Stomach (tissue), 4 donors: ENCODE data around the gene CLEC18B.
"Not testable (repeated sequence)": the region's sequence is repeated elsewhere in the genome, so short reads cannot be mapped to it uniquely, and the experiment has no call there.

Experiments
- POLR2A ChIP-seq, 4 donors: fragments of 450-650 bp; IDR thresholded peaks; one replicate each; pipeline ENCODE4 v1.6.1; 2016; ENCODE audit warnings: antibody characterized with exemption in 4 of 4, control low read depth in 2 of 4, mild to moderate bottlenecking in 1 of 4, moderate library complexity in 1 of 4
- POLR2AphosphoS5 ChIP-seq, 3 donors: sonication (generic); formaldehyde crosslinking; IDR thresholded peaks; one replicate each; pipeline ENCODE4 v1.6.1; 2016; ENCODE audit warnings: antibody characterized with exemption in 3 of 3
- TF ChIP-seq, protein P1 (sequence below), 7 experiments: fragments of 450-650 bp in 4 of 7; fragments of 200-600 bp in 3 of 7; sonication (generic) in 3 of 7; IDR thresholded peaks; one replicate each; pipeline ENCODE4 v1.5.1; 2016 to 2019; ENCODE audit warnings: antibody characterized with exemption in 7 of 7, control low read depth in 2 of 7, mild to moderate bottlenecking in 1 of 7

GRCh38 chr16:74413920-74414319, 7.4 kb downstream of the CLEC18B start:
- TF ChIP-seq POLR2A, POLR2AphosphoS5 (IDR thresholded peaks at IDR 0.05): not testable (repeated sequence)
- TF ChIP-seq, protein P1, sequence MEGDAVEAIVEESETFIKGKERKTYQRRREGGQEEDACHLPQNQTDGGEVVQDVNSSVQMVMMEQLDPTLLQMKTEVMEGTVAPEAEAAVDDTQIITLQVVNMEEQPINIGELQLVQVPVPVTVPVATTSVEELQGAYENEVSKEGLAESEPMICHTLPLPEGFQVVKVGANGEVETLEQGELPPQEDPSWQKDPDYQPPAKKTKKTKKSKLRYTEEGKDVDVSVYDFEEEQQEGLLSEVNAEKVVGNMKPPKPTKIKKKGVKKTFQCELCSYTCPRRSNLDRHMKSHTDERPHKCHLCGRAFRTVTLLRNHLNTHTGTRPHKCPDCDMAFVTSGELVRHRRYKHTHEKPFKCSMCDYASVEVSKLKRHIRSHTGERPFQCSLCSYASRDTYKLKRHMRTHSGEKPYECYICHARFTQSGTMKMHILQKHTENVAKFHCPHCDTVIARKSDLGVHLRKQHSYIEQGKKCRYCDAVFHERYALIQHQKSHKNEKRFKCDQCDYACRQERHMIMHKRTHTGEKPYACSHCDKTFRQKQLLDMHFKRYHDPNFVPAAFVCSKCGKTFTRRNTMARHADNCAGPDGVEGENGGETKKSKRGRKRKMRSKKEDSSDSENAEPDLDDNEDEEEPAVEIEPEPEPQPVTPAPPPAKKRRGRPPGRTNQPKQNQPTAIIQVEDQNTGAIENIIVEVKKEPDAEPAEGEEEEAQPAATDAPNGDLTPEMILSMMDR (IDR thresholded peaks at IDR 0.05): not testable (repeated sequence)
